H1 (cell line): ENCODE results near the gene STK31. TPM values are rescaled to one million over a fixed set of nuclear protein-coding genes. Genes with fewer than 3 reads are reported as not detected.

Source experiments
- CTCF ChIA-PET: fragments of 300-600 bp; sonication (Branson Sonifier 250); formaldehyde crosslinking; loops from one replicate; lab custom pipeline; 2021; ENCODE audit not compliant: partially characterized antibody; lab: Charles Lee
- POLR2A ChIA-PET: fragments of 300-600 bp; sonication (Branson Sonifier 250); formaldehyde crosslinking; loops from one replicate; lab custom pipeline; 2021; ENCODE audit warnings: inconsistent platforms; ENCODE audit not compliant: partially characterized antibody; lab: Charles Lee
- DNase-seq, 2 experiments: peaks; one replicate each; pipeline versions ENCODE4 v3.0.0 to v3.0.0-alpha.2; 2010 to 2022; ENCODE audit warnings: low spot score in 2 of 2, low read depth in 1 of 2, mixed read lengths in 1 of 2
- FAIRE-seq: peaks from 2 replicates; lab custom pipeline; 2011; peaks lifted over from hg19 to GRCh38; lab: Jason Lieb, UNC
- H2AFZ ChIP-seq: 2 replicates; pipeline ENCODE4 v1.8.1; 2012; ENCODE audit warnings: low read length, inconsistent platforms
- H2AK5ac ChIP-seq: 2 replicates; pipeline ENCODE4 v1.6.1; 2013; ENCODE audit warnings: low read depth, low read length
- H2BK120ac ChIP-seq: replicated peaks from 2 replicates; pipeline ENCODE3; 2013; ENCODE audit warnings: low read depth, low read length, inconsistent platforms
- H2BK12ac ChIP-seq: 2 replicates; pipeline ENCODE4 v1.6.1; 2013; ENCODE audit warnings: low read depth, low read length
- H2BK15ac ChIP-seq: 2 replicates; pipeline ENCODE4 v1.6.1; 2013; ENCODE audit warnings: low read length
- H2BK20ac ChIP-seq: 2 replicates; pipeline ENCODE4 v1.6.1; 2013; ENCODE audit warnings: low read length
- H2BK5ac ChIP-seq: 2 replicates; pipeline ENCODE4 v1.6.1; 2013; ENCODE audit warnings: low read depth, low read length
- H3K14ac ChIP-seq: 2 replicates; pipeline ENCODE4 v1.6.1; 2013; ENCODE audit warnings: inconsistent platforms; ENCODE audit not compliant: insufficient read length
- H3K18ac ChIP-seq: 2 replicates; pipeline ENCODE4 v1.6.1; 2013; ENCODE audit warnings: low read length; ENCODE audit errors: extremely low read depth
- H3K23ac ChIP-seq: 2 replicates; pipeline ENCODE4 v1.6.1; 2013; ENCODE audit warnings: inconsistent platforms; ENCODE audit not compliant: insufficient read length
- H3K23me2 ChIP-seq: 2 replicates; pipeline ENCODE4 v1.6.1; 2013; ENCODE audit warnings: low read depth, low read length
- H3K27ac ChIP-seq: 2 replicates; pipeline ENCODE4 v1.6.1; 2011; ENCODE audit warnings: low read depth, low read length, inconsistent platforms
- H3K27me3 ChIP-seq, 4 experiments: replicated peaks in 1 of 4; 1 replicate in 1 of 4; 2 replicates in 3 of 4; pipeline versions ENCODE4 v1.6.1 to v1.8.1; 2011 to 2013; ENCODE audit warnings: low read length in 3 of 4, mild to moderate bottlenecking in 3 of 4, inconsistent platforms in 2 of 4, mixed read lengths in 2 of 4, moderate library complexity in 1 of 4; ENCODE audit not compliant: control insufficient read depth in 3 of 4, insufficient read depth in 3 of 4; ENCODE audit errors: extremely low read depth in 1 of 4
- H3K36me3 ChIP-seq, 4 experiments: 2 replicates each; pipeline versions ENCODE4 v1.6.1 to v1.8.1; 2011 to 2013; ENCODE audit warnings: mild to moderate bottlenecking in 4 of 4, low read length in 3 of 4, moderate library complexity in 2 of 4, control low read depth in 1 of 4, inconsistent platforms in 1 of 4; ENCODE audit not compliant: insufficient read depth in 4 of 4, control insufficient read depth in 2 of 4
- H3K4ac ChIP-seq: replicated peaks from 2 replicates; pipeline ENCODE3; 2013; ENCODE audit warnings: low read length, low read depth, mixed read lengths, inconsistent platforms; ENCODE audit not compliant: insufficient read length
- H3K4me1 ChIP-seq, 4 experiments: replicated peaks in 1 of 4; 1 replicate in 1 of 4; 2 replicates in 3 of 4; pipeline versions ENCODE4 v1.6.1 to v1.8.1; 2011 to 2013; ENCODE audit warnings: low read length in 3 of 4, inconsistent platforms in 2 of 4, mixed read lengths in 1 of 4; ENCODE audit not compliant: insufficient read depth in 4 of 4, control insufficient read depth in 3 of 4
- H3K4me2 ChIP-seq, 2 experiments: 2 replicates each; pipeline versions ENCODE4 v1.6.1 to v1.8.1; 2011 to 2013; ENCODE audit warnings: low read depth in 2 of 2, low read length in 2 of 2, control low read depth in 1 of 2, inconsistent platforms in 1 of 2, mild to moderate bottlenecking in 1 of 2; ENCODE audit not compliant: insufficient read depth in 1 of 2
- H3K4me3 ChIP-seq, 4 experiments: fragments of 200-600, 300-600 bp in 1 of 4; sonication (generic), shearing (Covaris generic), sonication (Bioruptor Twin) in 1 of 4; 2 replicates each; pipeline versions ENCODE4 v1.5.1 to v1.8.1; 2011 to 2016; ENCODE audit warnings: low read length in 4 of 4, low read depth in 3 of 4, control low read depth in 2 of 4, inconsistent platforms in 2 of 4, mild to moderate bottlenecking in 2 of 4, mixed read lengths in 1 of 4, moderate library complexity in 1 of 4; ENCODE audit not compliant: insufficient read depth in 2 of 4; ENCODE audit errors: extremely low read depth in 1 of 4
- H3K56ac ChIP-seq: replicated peaks from 2 replicates; pipeline ENCODE3; 2013; ENCODE audit warnings: low read depth, mild to moderate bottlenecking, mixed read lengths, low read length, inconsistent platforms; ENCODE audit not compliant: insufficient read length
- H3K79me1 ChIP-seq: 2 replicates; pipeline ENCODE4 v1.6.1; 2013; ENCODE audit warnings: low read depth, low read length, control low read depth
- H3K79me2 ChIP-seq, 2 experiments: 2 replicates each; pipeline versions ENCODE4 v1.6.1 to v1.8.1; 2012 to 2013; ENCODE audit warnings: low read length in 2 of 2, mild to moderate bottlenecking in 2 of 2, inconsistent platforms in 1 of 2; ENCODE audit not compliant: insufficient read depth in 2 of 2, control insufficient read depth in 1 of 2
- H3K9ac ChIP-seq, 4 experiments: replicated peaks in 1 of 4; 1 replicate in 1 of 4; 2 replicates in 3 of 4; pipeline versions ENCODE4 v1.6.1 to v1.8.1; 2011 to 2013; ENCODE audit warnings: low read depth in 3 of 4, low read length in 3 of 4, control low read depth in 2 of 4, mild to moderate bottlenecking in 2 of 4, moderate library complexity in 2 of 4, inconsistent platforms in 1 of 4; ENCODE audit errors: extremely low read depth in 1 of 4
- H3K9me3 ChIP-seq, 2 experiments: 2 replicates each; pipeline versions ENCODE4 v1.6.1 to v1.8.1; 2012 to 2013; ENCODE audit warnings: mild to moderate bottlenecking in 2 of 2, moderate library complexity in 2 of 2, control low read depth in 1 of 2, inconsistent platforms in 1 of 2, low read depth in 1 of 2, low read length in 1 of 2, mixed read lengths in 1 of 2; ENCODE audit not compliant: insufficient read depth in 2 of 2
- H4K20me1 ChIP-seq, 2 experiments: replicated peaks in 1 of 2; 2 replicates each; pipeline versions ENCODE3 to v1.8.1; 2011 to 2013; ENCODE audit warnings: inconsistent platforms in 2 of 2, low read length in 2 of 2, mild to moderate bottlenecking in 1 of 2; ENCODE audit not compliant: insufficient read depth in 2 of 2, control insufficient read depth in 1 of 2
- H4K5ac ChIP-seq: 2 replicates; pipeline ENCODE4 v1.6.1; 2013; ENCODE audit warnings: low read length, low read depth, mixed read lengths, inconsistent platforms; ENCODE audit not compliant: insufficient read length
- H4K8ac ChIP-seq: 2 replicates; pipeline ENCODE4 v1.8.0; 2013; ENCODE audit warnings: mild to moderate bottlenecking, moderate library complexity, low read length, inconsistent platforms; ENCODE audit not compliant: insufficient read depth; ENCODE audit errors: extremely low read depth
- H4K91ac ChIP-seq: replicated peaks from 2 replicates; pipeline ENCODE3; 2013; ENCODE audit warnings: low read length, mixed read lengths, inconsistent platforms; ENCODE audit not compliant: insufficient read length
- ATF2 ChIP-seq: IDR thresholded peaks from 2 replicates; pipeline ENCODE4 v1.6.1; 2012; ENCODE audit warnings: low read length, inconsistent platforms
- ATF3 ChIP-seq: IDR thresholded peaks from 2 replicates; pipeline ENCODE4 v1.6.1; 2011; ENCODE audit warnings: low read depth, mild to moderate bottlenecking, low read length; ENCODE audit not compliant: insufficient read depth
- BCL11A ChIP-seq, 2 experiments: IDR thresholded peaks; one replicate each; pipeline ENCODE4 v1.6.1; 2011; ENCODE audit warnings: low read depth in 2 of 2, low read length in 2 of 2, mild to moderate bottlenecking in 2 of 2
- CEBPB ChIP-seq: IDR thresholded peaks from 2 replicates; pipeline ENCODE4 v1.6.1; 2012; ENCODE audit warnings: low read depth, low read length
- E2F6 ChIP-seq: IDR thresholded peaks from 2 replicates; pipeline ENCODE4 v1.6.1; 2012; ENCODE audit warnings: inconsistent platforms
- EZH2 ChIP-seq: fragments of 200-600 bp; sonication (generic); IDR thresholded peaks from 2 replicates; pipeline ENCODE4 v1.7.1; 2012; ENCODE audit warnings: low read depth, mild to moderate bottlenecking, moderate library complexity, low read length, inconsistent platforms; ENCODE audit not compliant: severe bottlenecking
- GABPA ChIP-seq: IDR thresholded peaks from 2 replicates; pipeline ENCODE4 v1.6.1; 2011; ENCODE audit warnings: mild to moderate bottlenecking, low read length, moderate library complexity, borderline replicate concordance; ENCODE audit not compliant: insufficient read depth
- HDAC2 ChIP-seq, 2 experiments: fragments of 300-600 bp in 1 of 2; sonication (generic) in 1 of 2; IDR thresholded peaks; 2 replicates each; pipeline ENCODE4 v1.6.1; 2011 to 2012; ENCODE audit warnings: low read depth in 2 of 2, low read length in 2 of 2, mild to moderate bottlenecking in 2 of 2, moderate library complexity in 2 of 2, borderline replicate concordance in 1 of 2, inconsistent platforms in 1 of 2
- PHF8 ChIP-seq: fragments of 200-600 bp; sonication (generic); conservative IDR thresholded peaks from 2 replicates; pipeline ENCODE4 v1.7.1; 2012; ENCODE audit warnings: low read depth, mild to moderate bottlenecking, inconsistent platforms, low read length, moderate library complexity
- TAF1 ChIP-seq: IDR thresholded peaks from 2 replicates; pipeline ENCODE4 v1.6.1; 2011; ENCODE audit warnings: mild to moderate bottlenecking, low read depth, low read length
- WGBS, 2 experiments: shearing (Covaris generic) in 1 of 2; methylation state at CpG; one replicate each; pipeline versions ENCODE4 v1.1.6 to v1.1.7; 2013 to 2015; ENCODE audit warnings: low lambda C conversion rate in 2 of 2, mixed read lengths in 2 of 2, inconsistent platforms in 1 of 2, low coverage in 1 of 2, missing lambda C conversion rate in 1 of 2; ENCODE audit not compliant: insufficient replicate concordance in 2 of 2, insufficient coverage in 1 of 2, insufficient read length in 1 of 2; ENCODE audit errors: extremely low coverage in 1 of 2, missing lambda C conversion rate in 1 of 2; 5-methylcytosine and 5-hydroxymethylcytosine counted together
- polyA plus RNA-seq, 7 experiments: library from polyadenylated mRNA; depleted of rRNA in 3 of 7; stranded (reverse) in 5 of 7; unstranded in 2 of 7; fragments of >200 nt in 5 of 7; fragments of 200-250 nt in 2 of 7; gene quantifications; 1 replicate in 5 of 7; 2 replicates in 1 of 7; 4 replicates in 1 of 7; pipeline versions ENCODE4 v1.2.1 to v1.2.3, GENCODE V29; 2011 to 2013; ENCODE audit warnings: missing spikeins in 2 of 7, mixed read lengths in 2 of 7
- total RNA-seq: library from RNA; stranded (reverse); fragmentation: NEBNext Ultra II Directional; extraction: Animal tissue kit (Norgen Biotek cat#: 25700); gene quantifications from 2 replicates; pipeline ENCODE4 v1.2.1, GENCODE V29; 2021

Gene STK31
- total and polyA plus RNA-seq, 2 of the 8 experiments (the other 6 are each of a cell fraction or from before 2014, with no cell fraction given), result 0.15 to 0.32 TPM

- H3K4me1 ChIP-seq, result no peaks in the 10 kb centered on the region
- DNase-seq, result no peak
- H4K20me1 ChIP-seq, result no peaks in the 10 kb centered on the region
- CTCF ChIA-PET, result interaction anchor here (1.0 kb wide), 1 partner anchor 10 kb away, joined by 3 read pairs; no protein-coding TSS in a partner anchor
- H3K36me3 ChIP-seq, result no peaks in the 10 kb centered on the region; a peak in 1 of 8 replicates
- no peak overlapping the region for H3K4ac ChIP-seq
- H3K14ac ChIP-seq, result no peak overlapping the region
- H3K4me3 ChIP-seq, result no peak overlapping the region
- H2BK20ac ChIP-seq, result no peak overlapping the region
- H2BK12ac ChIP-seq, result no peak overlapping the region
- H3K9me3 ChIP-seq, result peaks cover 25 to 42% of the 10 kb centered on the region in 2 experiments
- no peaks in the 10 kb centered on the region for H3K27me3 ChIP-seq
- H3K27ac ChIP-seq, result no peak overlapping the region
- H2BK120ac ChIP-seq, result no peak overlapping the region
- no peak for FAIRE-seq
- H3K18ac ChIP-seq, result no peak overlapping the region
- H4K5ac ChIP-seq, result no peak overlapping the region
- H3K56ac ChIP-seq, result no peak overlapping the region
- H2BK15ac ChIP-seq, result no peak overlapping the region
- no peak overlapping the region for H4K8ac ChIP-seq
- H3K23me2 ChIP-seq, result no peaks in the 10 kb centered on the region; the same call in 1 of the 2 replicates
- no peak overlapping the region for H2BK5ac ChIP-seq
- POLR2A ChIA-PET, result no interaction called here
- no peak overlapping the region for H3K23ac ChIP-seq
- WGBS, 2 experiments, result 92% methylated on average over 3 of the region's 3 CpGs; no CpG with 5 or more reads in 1 of the 2 experiments
- no peak overlapping the region for H4K91ac ChIP-seq
- no peak for TF ChIP-seq ATF2
- TF ChIP-seq EZH2, result no peak
- TF ChIP-seq HDAC2 (IDR thresholded peaks at IDR 0.05; ENCODE audit: borderline replicate concordance in 1 of 2, low read depth in 2 of 2, low read length in 2 of 2), result no peak
- no peak for TF ChIP-seq GABPA
- TF ChIP-seq TAF1, result no peak
- TF ChIP-seq PHF8, result no peak
- TF ChIP-seq E2F6, result no peak
- TF ChIP-seq CEBPB, result no peak
- TF ChIP-seq ATF3, result no peak
- TF ChIP-seq BCL11A (IDR thresholded peaks at IDR 0.05; ENCODE audit: low read depth in 2 of 2, low read length in 2 of 2), result no peak
- no peak overlapping the region for H3K4me2 ChIP-seq
- no peak overlapping the region for H3K9ac ChIP-seq
- H3K79me2 ChIP-seq, result no peaks in the 10 kb centered on the region
- no peak overlapping the region for H2AK5ac ChIP-seq
- no peaks in the 10 kb centered on the region for H3K79me1 ChIP-seq
- no peak overlapping the region for H2AFZ ChIP-seq
These were observed 123.4 kb downstream of the STK31 start for GRCh38 chr7:23833405-23833804.
